GM13977 (cell line): ENCODE measurements around the gene ARID4A.

Experiments used
- DNase-seq: peaks from one replicate; pipeline ENCODE4 v3.0.0; 2012; ENCODE audit warnings: low spot score
- in situ Hi-C: fragments of 300-500 bp; cut with MboI; formaldehyde crosslinking; loops from one replicate; pipeline ENCODE4 v1.12.0; 2022; ENCODE audit warnings: low sequenced_read_pairs, low pct_unique_long_range_greater_than_20kb, mixed read lengths, inconsistent platforms; ENCODE audit not compliant: unreplicated experiment
- TF ChIP-seq, protein P1 (sequence below): IDR thresholded peaks from 2 replicates; pipeline ENCODE4 v1.5.1; 2012; ENCODE audit warnings: mild to moderate bottlenecking, control low read depth; ENCODE audit not compliant: insufficient read depth; ENCODE audit errors: extremely low read depth, missing control alignments

Gene ARID4A

DNA sequence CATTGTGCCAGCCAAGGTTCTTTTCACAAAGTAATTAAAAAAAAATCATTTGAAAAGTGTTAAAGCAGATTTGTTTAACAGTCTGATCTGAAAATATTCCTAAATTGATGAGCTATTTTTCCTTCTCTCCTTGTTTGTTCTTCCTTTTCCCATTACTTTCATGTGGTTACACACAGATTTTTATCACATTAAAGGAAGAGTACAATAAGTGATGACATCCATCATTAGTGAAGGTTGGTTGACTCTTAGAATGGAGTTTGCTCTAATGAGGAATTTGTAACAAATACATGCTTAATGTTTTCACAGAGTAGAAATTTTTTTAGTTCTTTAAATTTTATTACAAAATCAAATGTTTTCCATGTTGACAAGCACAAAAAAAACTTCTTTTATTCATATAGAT is 78.4 kb downstream of the ARID4A start:
- no peak for DNase-seq
- TF ChIP-seq, protein P1, sequence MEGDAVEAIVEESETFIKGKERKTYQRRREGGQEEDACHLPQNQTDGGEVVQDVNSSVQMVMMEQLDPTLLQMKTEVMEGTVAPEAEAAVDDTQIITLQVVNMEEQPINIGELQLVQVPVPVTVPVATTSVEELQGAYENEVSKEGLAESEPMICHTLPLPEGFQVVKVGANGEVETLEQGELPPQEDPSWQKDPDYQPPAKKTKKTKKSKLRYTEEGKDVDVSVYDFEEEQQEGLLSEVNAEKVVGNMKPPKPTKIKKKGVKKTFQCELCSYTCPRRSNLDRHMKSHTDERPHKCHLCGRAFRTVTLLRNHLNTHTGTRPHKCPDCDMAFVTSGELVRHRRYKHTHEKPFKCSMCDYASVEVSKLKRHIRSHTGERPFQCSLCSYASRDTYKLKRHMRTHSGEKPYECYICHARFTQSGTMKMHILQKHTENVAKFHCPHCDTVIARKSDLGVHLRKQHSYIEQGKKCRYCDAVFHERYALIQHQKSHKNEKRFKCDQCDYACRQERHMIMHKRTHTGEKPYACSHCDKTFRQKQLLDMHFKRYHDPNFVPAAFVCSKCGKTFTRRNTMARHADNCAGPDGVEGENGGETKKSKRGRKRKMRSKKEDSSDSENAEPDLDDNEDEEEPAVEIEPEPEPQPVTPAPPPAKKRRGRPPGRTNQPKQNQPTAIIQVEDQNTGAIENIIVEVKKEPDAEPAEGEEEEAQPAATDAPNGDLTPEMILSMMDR = no peak
- in situ Hi-C loops = no loop called here

DNA sequence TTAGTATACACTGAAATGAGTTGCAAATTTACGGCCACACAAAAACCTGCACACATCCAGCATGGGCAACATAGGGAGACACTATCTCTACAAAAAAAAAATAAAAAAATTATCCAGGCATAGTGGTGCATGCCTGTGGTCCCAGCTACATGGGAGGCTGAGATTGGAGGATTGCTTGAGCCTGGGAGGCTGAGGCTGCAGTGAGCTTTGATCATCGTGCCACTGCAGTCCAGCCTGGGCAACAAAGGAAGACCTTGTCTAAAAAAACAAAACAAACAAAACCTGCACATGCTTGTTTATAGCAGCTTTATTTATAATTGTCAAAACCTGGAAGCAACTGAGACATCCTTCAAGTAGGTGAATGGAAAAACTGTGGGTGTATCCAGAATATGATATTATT is 92.5 kb downstream of the ARID4A start:
- no peak for DNase-seq
- TF ChIP-seq, protein P1 = no peak
- in situ Hi-C loops = no loop called here

DNA sequence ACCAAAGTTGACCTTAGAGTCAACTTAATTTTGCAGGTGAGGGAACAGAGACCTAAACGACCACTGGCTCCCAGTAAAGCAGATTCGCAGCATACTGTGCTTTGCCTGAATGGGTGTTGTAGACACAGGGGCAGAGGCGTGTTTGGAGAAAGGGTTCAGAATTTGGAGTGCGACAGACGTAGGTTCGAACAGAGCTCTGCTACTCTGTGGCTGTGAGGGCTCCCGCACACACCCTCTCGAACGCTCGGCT is 97.1 kb downstream of the ARID4A start:
- in situ Hi-C loops = no loop called here
- DNase-seq = no peak
- TF ChIP-seq, protein P1 = no peak

DNA sequence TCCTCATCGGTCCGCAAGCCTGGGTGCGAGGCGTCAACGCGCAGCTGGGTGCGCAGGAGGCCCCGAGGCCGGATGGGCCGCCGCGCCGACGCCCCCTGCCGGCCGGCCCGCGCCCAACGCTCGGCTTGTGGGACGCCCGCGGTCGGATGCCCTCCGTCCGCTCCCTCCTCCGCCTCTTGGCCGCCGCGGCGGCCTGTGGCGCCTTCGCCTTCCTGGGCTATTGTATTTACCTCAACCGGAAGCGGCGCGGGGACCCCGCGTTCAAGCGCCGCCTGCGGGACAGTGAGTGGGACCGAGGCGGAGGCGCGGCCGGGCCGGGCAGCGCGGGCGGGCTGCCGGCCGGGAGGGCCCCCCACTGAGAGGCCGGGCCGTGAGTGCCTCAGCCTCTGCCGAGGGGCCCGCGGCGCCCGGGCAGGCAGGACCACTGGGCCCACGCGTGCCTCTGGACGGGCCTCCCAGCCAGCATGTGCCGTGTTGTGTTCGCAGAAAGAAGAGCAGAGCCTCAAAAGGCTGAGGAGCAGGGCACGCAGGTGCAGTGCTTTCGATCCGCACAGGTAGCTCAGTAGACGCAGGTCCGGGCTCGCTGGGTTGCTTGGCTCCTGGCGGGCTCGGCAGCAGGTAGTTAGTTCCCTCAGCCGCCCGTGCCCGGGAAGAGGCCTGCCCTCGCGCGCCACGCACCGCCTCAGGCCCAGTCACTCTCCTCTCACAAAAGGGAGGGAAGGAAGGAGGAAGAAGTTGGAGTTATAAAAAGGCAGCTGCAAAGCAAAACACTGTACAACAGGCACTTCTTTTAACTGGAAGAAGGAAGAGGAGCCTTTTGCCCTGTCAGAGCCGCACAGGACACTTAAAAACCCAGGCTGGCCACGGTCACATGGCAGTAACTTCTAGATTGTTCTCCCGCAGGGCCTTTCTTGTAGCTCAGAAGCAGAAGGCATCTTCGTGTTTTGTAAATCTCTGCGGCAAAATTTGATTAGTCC is 97.7 kb downstream of the ARID4A start, which contains the start of gene TOMM20L:
TSS of gene TOMM20L (plus strand) at position 119 of the 977 bp plus-strand sequence. CDS start at position 147, 28 bp downstream.
- DNase-seq = peak; percentile 93
- TF ChIP-seq, protein P1 = peak; percentile 95
- in situ Hi-C loops = no loop called here

DNA sequence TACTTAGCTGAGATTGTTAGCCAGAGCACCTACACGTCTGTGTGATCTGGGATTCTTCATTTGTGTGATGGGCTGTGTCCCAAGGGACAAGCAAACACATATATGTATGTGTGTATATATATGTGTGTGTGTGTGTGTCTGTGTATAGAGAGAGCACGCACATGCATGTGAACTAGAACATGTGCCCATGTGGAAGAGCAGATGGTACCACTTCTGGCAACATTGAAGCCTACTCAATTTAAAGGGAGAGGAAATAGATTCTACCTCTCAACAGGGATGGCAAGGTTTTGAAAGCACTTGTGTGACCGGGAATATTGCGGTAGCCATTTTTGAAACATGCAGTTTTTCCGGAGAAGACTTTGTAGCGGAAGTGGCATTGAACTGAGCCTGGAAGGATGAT is 98.8 kb downstream of the ARID4A start:
- DNase-seq = no peak
- in situ Hi-C loops = no loop called here
- TF ChIP-seq, protein P1 = no peak

DNA sequence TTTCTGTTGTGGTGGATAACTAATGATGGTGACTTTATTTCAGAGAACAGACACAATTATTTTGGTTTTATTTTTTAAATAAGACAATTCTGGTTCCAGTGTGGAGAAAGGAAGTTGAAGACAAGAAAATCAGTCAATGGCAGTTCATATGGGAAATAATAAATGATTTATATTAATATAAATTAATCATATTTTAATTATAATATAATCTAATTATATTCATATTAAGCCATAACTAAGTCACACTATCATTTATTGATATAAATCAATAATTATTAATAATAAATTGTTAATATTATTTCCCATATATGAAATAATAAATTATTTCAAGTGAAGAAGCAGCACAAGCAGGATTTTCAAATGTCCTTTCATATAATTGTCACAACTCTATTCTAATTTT is 100.1 kb downstream of the ARID4A start:
- in situ Hi-C loops = no loop called here
- TF ChIP-seq, protein P1 = no peak
- no peak for DNase-seq

DNA sequence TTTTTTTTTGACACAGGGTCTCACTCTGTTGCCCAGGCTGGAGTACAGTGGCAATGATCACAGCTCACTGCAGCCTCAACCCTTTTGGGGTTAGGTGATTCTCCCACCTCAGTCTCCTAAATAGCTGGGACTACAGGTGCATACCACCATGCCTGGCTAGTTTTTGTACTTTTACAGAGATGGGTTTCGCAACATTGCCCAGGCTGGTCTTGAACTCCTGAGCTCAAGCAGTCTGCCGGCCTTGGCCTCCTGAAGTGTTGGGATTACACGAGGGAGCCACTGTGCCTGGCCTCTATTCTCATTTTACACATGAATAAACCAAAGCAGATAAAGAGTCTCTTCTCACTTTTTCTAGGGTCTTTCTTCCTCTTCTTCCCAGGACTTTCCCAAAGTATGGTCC is 100.5 kb downstream of the ARID4A start:
- in situ Hi-C loops = no loop called here
- TF ChIP-seq, protein P1 = no peak
- DNase-seq = no peak
